Natural killer cell (primary cell): ENCODE measurements around the gene TRIM39. TPM values are rescaled to one million over a fixed set of nuclear protein-coding genes. Genes with fewer than 3 reads are reported as not detected.

ENCODE experiments used
- ATAC-seq, 3 donors: fragments of 150-1000 bp in 2 of 3; fragments of 200-7000 bp in 1 of 3; cut with Tn5 transposase; 1 replicate in 1 of 3; 2 replicates in 2 of 3; pipeline ENCODE4 v1.10.0; 2021; ENCODE audit warnings: mild to moderate bottlenecking in 2 of 3, moderate library complexity in 2 of 3
- DNase-seq, 2 donors: peaks; one replicate each; pipeline versions ENCODE4 v3.0.0 to v3.0.0-alpha.2; 2013 to 2021; ENCODE audit warnings: mixed read lengths in 1 of 2
- H3K27ac ChIP-seq: one replicate; pipeline ENCODE4 v1.5.1; 2013; ENCODE audit warnings: mild to moderate bottlenecking, low read length
- H3K27me3 ChIP-seq: one replicate; pipeline ENCODE4 v1.6.1; 2013; ENCODE audit warnings: low read length; ENCODE audit not compliant: control insufficient read depth, insufficient read depth
- H3K36me3 ChIP-seq: one replicate; pipeline ENCODE4 v1.6.1; 2013; ENCODE audit warnings: low read length; ENCODE audit not compliant: control insufficient read depth, insufficient read depth
- H3K4me1 ChIP-seq: one replicate; pipeline ENCODE4 v1.6.1; 2013; ENCODE audit warnings: low read length; ENCODE audit not compliant: control insufficient read depth, insufficient read depth
- H3K4me3 ChIP-seq: one replicate; pipeline ENCODE4 v1.5.1; 2013; ENCODE audit warnings: low read length
- H3K9me3 ChIP-seq: one replicate; pipeline ENCODE4 v1.6.1; 2013; ENCODE audit warnings: low read length; ENCODE audit not compliant: control insufficient read depth, insufficient read depth
- H3K27ac Mint-ChIP-seq, 2 donors: one replicate each; pipeline ENCODE4 v1.8.0; 2022; ENCODE audit warnings: mild to moderate bottlenecking in 2 of 2, mixed read lengths in 2 of 2, moderate library complexity in 1 of 2
- H3K27me3 Mint-ChIP-seq, 2 donors: one replicate each; pipeline ENCODE4 v1.8.0; 2022; ENCODE audit warnings: low read depth in 2 of 2, mixed read lengths in 2 of 2
- H3K36me3 Mint-ChIP-seq: one replicate; pipeline ENCODE4 v1.8.0; 2022; ENCODE audit warnings: mixed read lengths
- H3K4me1 Mint-ChIP-seq, 2 donors: one replicate each; pipeline ENCODE4 v1.8.0; 2022; ENCODE audit warnings: mixed read lengths in 2 of 2
- H3K4me3 Mint-ChIP-seq: one replicate; pipeline ENCODE4 v1.8.0; 2022; ENCODE audit warnings: mild to moderate bottlenecking, moderate library complexity, mixed read lengths
- H3K9me3 Mint-ChIP-seq, 2 donors: one replicate each; pipeline ENCODE4 v1.8.0; 2022; ENCODE audit warnings: mixed read lengths in 2 of 2
- CTCF ChIP-seq: fragments of 200-600 bp; IDR thresholded peaks from one replicate; pipeline ENCODE4 v1.8.0; 2022; ENCODE audit warnings: antibody characterized with exemption
- whole genome bisulfite sequencing: methylation state at CpG from one replicate; pipeline ENCODE4 v1.1.7; 2013; ENCODE audit warnings: missing lambda C conversion rate; ENCODE audit not compliant: insufficient coverage; 5-methylcytosine and 5-hydroxymethylcytosine counted together
- intact Hi-C: fragments of 100-400 bp; cut with micrococcal nuclease; formaldehyde crosslinking; loops from one replicate; pipeline ENCODE4 v1.14.2; 2022
- total RNA-seq, 4 donors: library from RNA; stranded (reverse); fragments of 120-200 nt in 1 of 4; gene quantifications; one replicate each; pipeline versions ENCODE4 v1.2.3 to v1.2.4, GENCODE V29; 2013 to 2022

TRIM39 gene
- total RNA-seq, 3 donors from 2014 or later (not counting 1 experiment from before 2014, with no cell fraction given), result 32.1 to 40.1 (median 38.5) TPM

GRCh38 chr6:30341218-30341617 is 14.5 kb downstream of the TRIM39 start:
- 100% methylated on average over 1 of the region's 3 CpGs for WGBS
- Mint-ChIP-seq H3K36me3 (peaks cover 5% of the 10 kb centered on the region), H3K27ac (no peak overlapping the region)

GRCh38 chr6:30341728-30342127 is 15.0 kb downstream of the TRIM39 start:
- no peak overlapping the region for H3K4me3 Mint-ChIP-seq
- Histone ChIP-seq H3K4me3 (no peak overlapping the region), H3K9me3 (no peaks in the 10 kb centered on the region), H3K36me3 (peaks cover 51% of the 10 kb centered on the region), H3K4me1 (peaks cover 11% of the 10 kb centered on the region), H3K27ac (no peak overlapping the region), H3K27me3 (no peaks in the 10 kb centered on the region)
- peaks cover 10 to 14% of the 10 kb centered on the region in 2 donors for H3K4me1 Mint-ChIP-seq
- H3K36me3 Mint-ChIP-seq, result peaks cover under 1% of the 10 kb centered on the region
- ATAC-seq (no peak), DNase-seq (no peak)
- H3K9me3 Mint-ChIP-seq, result no peaks in the 10 kb centered on the region
- H3K27ac Mint-ChIP-seq, result no peak overlapping the region
- no peaks in the 10 kb centered on the region for H3K27me3 Mint-ChIP-seq
- no peak for TF ChIP-seq CTCF
- 99% methylated on average over 16 of the region's 16 CpGs for WGBS
- intact Hi-C loops, result no loop called here

More at GRCh38 chr6:30341218-30341617, 14.5 kb downstream of the TRIM39 start:
- no peak for TF ChIP-seq CTCF
- no peaks in the 10 kb centered on the region for H3K27me3 ChIP-seq
- H3K36me3 ChIP-seq, result peaks cover 53% of the 10 kb centered on the region
- H3K9me3 ChIP-seq, result no peaks in the 10 kb centered on the region
- ATAC-seq, result no peak
- intact Hi-C loops, result no loop called here
- no peaks in the 10 kb centered on the region for H3K27me3 Mint-ChIP-seq
- peaks cover 10 to 14% of the 10 kb centered on the region in 2 donors for H3K4me1 Mint-ChIP-seq
- no peaks in the 10 kb centered on the region for H3K9me3 Mint-ChIP-seq
- H3K4me3 Mint-ChIP-seq, result no peak overlapping the region
- no peak overlapping the region for H3K27ac ChIP-seq
- no peak overlapping the region for H3K4me3 ChIP-seq
- DNase-seq, result no peak
- H3K4me1 ChIP-seq, result peaks cover 10% of the 10 kb centered on the region

- intact Hi-C loops, result no loop called here
- DNase-seq, result no peak
- Mint-ChIP-seq H3K4me3 (peak overlapping the region; percentile 89), H3K9me3 (no peaks in the 10 kb centered on the region), H3K27ac (peak overlapping the region in 1 of 2 donors; percentile 78), H3K4me1 (peaks cover 10 to 14% of the 10 kb centered on the region in 2 donors), H3K36me3 (no peaks in the 10 kb centered on the region), H3K27me3 (peaks cover 0 to under 1% of the 10 kb centered on the region in 2 donors)
- WGBS, result 66% methylated on average over 3 of the region's 4 CpGs
- Histone ChIP-seq H3K4me1 (peaks cover 11% of the 10 kb centered on the region), H3K9me3 (no peaks in the 10 kb centered on the region), H3K27me3 (no peaks in the 10 kb centered on the region), H3K4me3 (peak overlapping the region; percentile 93), H3K27ac (peak overlapping the region; percentile 9), H3K36me3 (peaks cover 38% of the 10 kb centered on the region)
- TF ChIP-seq CTCF, result no peak
- no peak for ATAC-seq
Measured at GRCh38 chr6:30344191-30344867, 17.6 kb downstream of the TRIM39 start.
